Activated T-cell treated with anti-CD3 and anti-CD28 coated beads, Interleukin-2, amount 50 U/mL, for 4 hours (primary cell): ENCODE results near the gene PARD6G. TPM values are rescaled to one million over a fixed set of nuclear protein-coding genes. Genes with fewer than 3 reads are reported as not detected.
"Not testable (repeated sequence)": the region's sequence is repeated elsewhere in the genome, so short reads cannot be mapped to it uniquely, and the experiment has no call there.

Experiments used
- ATAC-seq, 2 donors: fragments of 200-7000 bp; cut with Tn5 transposase; one replicate each; pipeline ENCODE4 v1.10.0; 2021
- DNase-seq: peaks from one replicate; pipeline ENCODE4 v3.0.0-alpha.2; 2020
- H3K27me3 Mint-ChIP-seq: one replicate; pipeline ENCODE4 v1.8.0; 2021; ENCODE audit warnings: low read depth, mixed read lengths
- H3K36me3 Mint-ChIP-seq: one replicate; pipeline ENCODE4 v1.8.0; 2022; ENCODE audit warnings: mixed read lengths; ENCODE audit not compliant: insufficient read depth
- H3K4me1 Mint-ChIP-seq: one replicate; pipeline ENCODE4 v1.8.0; 2021; ENCODE audit warnings: low read depth, mixed read lengths
- H3K4me3 Mint-ChIP-seq: one replicate; pipeline ENCODE4 v1.8.0; 2021; ENCODE audit warnings: mild to moderate bottlenecking, moderate library complexity, mixed read lengths
- H3K9me3 Mint-ChIP-seq: one replicate; pipeline ENCODE4 v1.8.0; 2021; ENCODE audit warnings: mixed read lengths
- total RNA-seq, 3 donors: library from RNA; stranded (reverse); gene quantifications; one replicate each; pipeline ENCODE4 v1.2.1, GENCODE V29; 2021

Gene PARD6G
- total RNA-seq, 3 donors from 2014 or later = 0.37 to 0.61 TPM; not detected in 1

DNA sequence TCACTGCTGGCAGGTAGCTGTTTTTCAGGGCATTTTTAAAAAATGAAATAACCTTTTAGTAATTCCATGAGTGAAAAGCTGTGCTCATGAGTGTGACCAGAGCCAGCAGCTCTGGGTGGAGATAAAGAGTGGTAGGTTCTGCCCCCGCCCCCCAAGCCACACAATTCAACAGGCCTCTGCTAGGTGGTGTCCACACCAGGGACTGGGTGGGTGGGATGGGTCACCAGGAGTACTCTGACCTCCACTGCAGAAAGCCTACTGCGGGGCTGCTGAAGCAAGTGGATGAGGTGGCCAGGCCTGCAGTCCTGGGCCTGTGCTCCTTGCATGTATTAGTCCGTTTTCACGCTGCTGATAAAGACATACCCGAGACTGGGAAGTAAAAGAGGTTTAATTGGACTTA lies 15.3 kb downstream of the PARD6G start:
- Mint-ChIP-seq H3K9me3 (no peaks in the 10 kb centered on the region), H3K4me1 (no peaks in the 10 kb centered on the region), H3K27me3 (peaks cover 39% of the 10 kb centered on the region), H3K36me3 (no peaks in the 10 kb centered on the region), H3K4me3 (no peak overlapping the region)
- ATAC-seq = no peak
- no peak for DNase-seq

DNA sequence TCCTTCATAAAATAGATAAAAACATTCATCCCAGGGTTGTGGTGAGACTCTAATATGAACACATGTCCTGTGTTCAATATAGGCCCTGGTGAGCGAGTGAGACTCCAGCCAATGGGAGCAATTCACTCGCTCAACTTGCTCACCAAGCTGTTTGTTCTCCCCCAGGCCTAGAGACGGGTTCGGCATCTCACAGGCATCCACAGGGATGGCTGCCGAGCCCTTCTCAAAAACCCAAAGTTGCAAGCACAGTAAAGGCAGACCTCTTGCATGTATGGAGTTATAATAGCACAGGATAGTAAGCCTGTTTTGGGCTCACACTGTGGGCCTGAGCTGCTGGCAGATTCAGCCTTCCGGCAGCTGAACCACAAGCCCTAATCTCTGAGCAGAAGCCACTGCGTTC lies 15.7 kb downstream of the PARD6G start:
- H3K4me1 Mint-ChIP-seq = no peaks in the 10 kb centered on the region
- H3K36me3 Mint-ChIP-seq = no peaks in the 10 kb centered on the region
- ATAC-seq (no peak), DNase-seq (no peak)
- peaks cover 36% of the 10 kb centered on the region for H3K27me3 Mint-ChIP-seq
- no peaks in the 10 kb centered on the region for H3K9me3 Mint-ChIP-seq
- no peak overlapping the region for H3K4me3 Mint-ChIP-seq

DNA sequence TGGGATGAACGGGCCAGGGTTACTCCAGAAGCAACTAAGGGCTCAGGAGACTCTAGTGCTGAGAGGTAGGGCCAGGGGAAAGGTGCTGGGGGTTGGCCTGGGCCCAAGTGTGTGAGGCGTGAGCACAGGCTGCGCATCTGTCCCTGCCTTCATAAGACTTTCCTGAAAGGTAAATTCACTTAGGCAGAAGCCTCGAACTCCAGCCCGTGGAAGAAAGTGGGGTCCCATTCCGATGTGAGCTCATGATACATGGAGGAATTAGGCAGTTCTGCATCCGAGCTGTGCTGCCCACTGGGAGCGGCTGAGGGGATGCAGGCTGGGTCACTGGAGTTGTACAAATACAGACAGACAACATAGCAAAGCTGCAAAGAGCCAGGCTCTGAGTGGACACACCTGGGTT lies 16.2 kb downstream of the PARD6G start:
- Mint-ChIP-seq H3K9me3 (no peaks in the 10 kb centered on the region), H3K27me3 (peaks cover 34% of the 10 kb centered on the region), H3K36me3 (no peaks in the 10 kb centered on the region), H3K4me3 (no peak overlapping the region), H3K4me1 (no peaks in the 10 kb centered on the region)
- ATAC-seq (no peak), DNase-seq (no peak)

DNA sequence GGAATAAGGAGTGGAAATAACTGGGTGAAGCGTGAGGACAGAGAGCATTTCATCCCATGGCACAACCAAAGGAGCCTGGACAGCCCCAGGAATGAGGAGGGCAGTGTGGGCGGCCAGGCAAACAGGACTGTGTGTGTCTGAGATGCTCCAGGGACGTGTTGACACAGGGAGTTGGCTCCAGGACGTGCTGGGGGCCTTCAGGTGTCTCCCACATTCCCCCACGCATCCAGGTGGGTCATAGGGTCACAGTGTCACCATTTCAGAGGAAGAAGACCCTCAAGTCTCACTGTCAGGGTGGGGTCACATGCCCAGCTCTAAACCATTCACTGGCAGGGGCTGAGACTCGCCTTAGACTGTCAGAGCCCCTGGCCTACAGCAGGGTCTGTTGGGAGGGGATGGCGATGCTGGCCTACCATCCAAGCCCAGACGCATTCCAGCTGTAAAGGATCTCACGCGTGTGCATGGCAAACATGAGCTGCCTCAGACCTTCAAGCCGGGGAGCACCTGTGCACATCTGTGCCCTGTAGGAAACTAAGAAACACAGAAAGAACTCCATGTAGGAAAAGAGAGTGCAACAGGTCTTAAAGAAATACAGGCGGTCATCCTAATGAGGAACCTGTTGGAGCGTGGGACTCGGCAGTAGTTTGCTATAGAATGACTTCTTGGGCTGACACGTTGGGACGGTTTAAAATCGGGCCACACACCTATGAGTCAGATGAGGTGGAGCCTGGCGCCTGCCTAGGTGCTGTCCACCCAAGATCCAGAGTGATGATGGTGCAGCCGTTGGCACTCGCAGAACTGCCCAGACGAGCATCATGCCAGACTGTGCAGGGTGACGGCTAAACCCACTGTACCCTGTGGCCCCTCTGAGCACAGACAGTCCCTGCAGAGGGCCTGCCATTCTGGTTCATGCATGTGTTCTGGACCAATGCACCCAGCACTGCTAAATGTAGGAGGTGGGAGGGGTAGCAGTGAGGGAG lies 17.3 kb downstream of the PARD6G start:
- no peaks in the 10 kb centered on the region for H3K4me1 Mint-ChIP-seq
- H3K27me3 Mint-ChIP-seq = peaks cover 27% of the 10 kb centered on the region
- H3K9me3 Mint-ChIP-seq = no peaks in the 10 kb centered on the region
- no peaks in the 10 kb centered on the region for H3K36me3 Mint-ChIP-seq
- H3K4me3 Mint-ChIP-seq = no peak overlapping the region
- ATAC-seq (no peak), DNase-seq (no peak)

DNA sequence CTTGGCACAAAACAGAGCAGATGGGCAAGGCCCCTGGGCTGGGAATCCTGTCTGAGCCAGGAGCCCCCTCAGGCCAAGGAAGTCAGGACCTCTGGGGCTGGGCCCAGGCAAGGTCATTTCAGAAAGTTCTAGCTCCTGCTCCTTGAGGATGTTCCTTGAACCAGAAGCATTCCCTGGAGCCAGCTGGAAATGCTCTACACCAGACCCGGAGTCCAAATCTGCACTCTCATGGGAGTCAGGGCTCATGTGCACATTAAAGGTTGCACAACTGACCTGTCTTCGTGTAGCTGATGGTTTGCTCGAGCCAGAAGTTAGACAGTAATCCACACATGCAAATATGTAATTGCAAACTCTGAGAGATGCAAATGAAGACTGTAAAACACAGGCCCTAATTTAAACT lies 18.0 kb downstream of the PARD6G start:
- no peak for ATAC-seq
- Mint-ChIP-seq H3K4me1 (no peaks in the 10 kb centered on the region), H3K4me3 (no peak overlapping the region)

DNA sequence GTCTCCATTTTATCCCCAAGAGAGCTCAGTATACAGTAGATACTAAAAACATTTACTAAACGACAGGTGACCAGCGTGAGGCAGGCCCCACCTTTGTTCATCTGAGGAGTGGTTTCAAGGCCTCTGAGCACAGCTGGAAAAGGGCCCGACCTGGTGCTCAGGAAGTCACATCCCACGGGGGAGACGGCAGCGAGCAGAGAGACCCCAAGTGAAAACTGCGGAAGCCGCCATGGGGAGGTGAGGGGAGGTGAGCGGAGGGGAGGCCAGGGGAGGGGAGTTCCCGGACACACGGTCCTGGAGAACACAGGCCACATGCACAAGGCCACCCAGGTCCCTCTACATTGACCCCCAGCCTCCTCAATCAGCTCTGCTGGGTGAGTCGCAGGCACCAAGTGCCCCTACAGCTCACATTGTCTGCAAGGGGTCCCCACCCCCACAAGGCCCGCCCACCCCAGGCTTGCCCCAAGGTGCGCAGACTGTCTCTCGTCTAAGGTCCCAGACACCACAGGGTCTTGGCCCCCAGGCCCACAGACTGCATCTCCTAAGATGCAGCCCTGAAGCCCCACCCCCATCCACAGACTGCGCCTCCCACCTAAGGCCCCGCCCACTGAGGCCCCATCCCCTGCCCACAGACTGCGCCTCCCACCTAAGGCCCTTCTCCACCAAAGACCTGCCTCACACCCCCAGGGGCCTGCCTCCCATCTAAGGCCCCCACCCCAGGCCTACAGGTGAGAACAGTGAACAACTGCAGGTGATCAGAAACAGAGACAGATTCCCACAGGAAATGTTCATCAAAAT lies 19.1 kb downstream of the PARD6G start:
- DNase-seq = no peak
- ATAC-seq = no peak
- H3K4me1 Mint-ChIP-seq = no peaks in the 10 kb centered on the region
- no peaks in the 10 kb centered on the region for H3K36me3 Mint-ChIP-seq
- H3K9me3 Mint-ChIP-seq = no peaks in the 10 kb centered on the region
- H3K27me3 Mint-ChIP-seq = peaks cover 17% of the 10 kb centered on the region
- H3K4me3 Mint-ChIP-seq = no peak overlapping the region

More for the DNA sequence above, 18.0 kb downstream of the PARD6G start:
- Mint-ChIP-seq H3K27me3 (peaks cover 27% of the 10 kb centered on the region), H3K9me3 (no peaks in the 10 kb centered on the region), H3K36me3 (no peaks in the 10 kb centered on the region)
- DNase-seq = no peak

DNA sequence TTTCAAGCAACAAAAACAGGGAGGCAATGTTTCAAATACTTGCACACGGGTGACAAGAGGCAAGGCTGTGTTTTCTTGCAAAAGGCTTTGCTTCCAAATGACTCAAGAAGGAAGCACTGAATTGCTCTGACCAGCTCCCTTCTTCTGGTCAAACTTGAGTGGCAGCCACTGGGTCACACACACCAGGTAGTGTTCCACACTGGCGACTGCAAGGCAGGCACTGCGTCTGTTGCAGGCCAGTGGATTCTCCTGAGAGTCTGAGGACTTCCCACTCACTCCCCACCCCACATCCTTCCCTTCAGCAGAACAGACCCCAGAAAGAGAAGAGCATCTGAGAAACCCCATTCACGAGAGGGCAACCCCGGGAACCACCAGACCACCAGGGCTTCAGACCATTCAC lies 19.8 kb downstream of the PARD6G start:
- Mint-ChIP-seq H3K27me3 (peaks cover 13% of the 10 kb centered on the region), H3K4me3 (no peak overlapping the region), H3K9me3 (no peaks in the 10 kb centered on the region), H3K4me1 (no peaks in the 10 kb centered on the region), H3K36me3 (no peaks in the 10 kb centered on the region)
- DNase-seq (no peak), ATAC-seq (no peak)

DNA sequence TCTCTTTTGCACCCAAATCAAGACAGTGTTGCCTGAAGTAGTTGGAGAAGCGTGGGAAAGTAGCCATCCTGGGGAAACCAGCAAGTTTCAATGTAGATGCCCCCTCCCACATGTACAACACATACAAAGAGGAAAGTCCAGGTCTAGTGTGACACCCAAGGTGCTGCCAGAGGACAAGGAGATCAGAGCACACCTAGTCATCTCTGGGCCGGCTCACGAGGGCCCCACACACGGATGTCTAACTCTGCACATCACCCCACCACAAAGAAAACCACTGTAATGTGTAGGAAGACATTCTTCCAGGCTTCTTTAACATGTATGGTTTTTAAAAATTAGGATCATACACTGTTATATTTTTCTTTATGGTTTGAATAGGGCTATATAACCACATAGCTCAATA lies 21.6 kb downstream of the PARD6G start:
- Mint-ChIP-seq H3K36me3 (no peaks in the 10 kb centered on the region), H3K9me3 (peaks cover 5% of the 10 kb centered on the region)
- ATAC-seq = no peak

DNA sequence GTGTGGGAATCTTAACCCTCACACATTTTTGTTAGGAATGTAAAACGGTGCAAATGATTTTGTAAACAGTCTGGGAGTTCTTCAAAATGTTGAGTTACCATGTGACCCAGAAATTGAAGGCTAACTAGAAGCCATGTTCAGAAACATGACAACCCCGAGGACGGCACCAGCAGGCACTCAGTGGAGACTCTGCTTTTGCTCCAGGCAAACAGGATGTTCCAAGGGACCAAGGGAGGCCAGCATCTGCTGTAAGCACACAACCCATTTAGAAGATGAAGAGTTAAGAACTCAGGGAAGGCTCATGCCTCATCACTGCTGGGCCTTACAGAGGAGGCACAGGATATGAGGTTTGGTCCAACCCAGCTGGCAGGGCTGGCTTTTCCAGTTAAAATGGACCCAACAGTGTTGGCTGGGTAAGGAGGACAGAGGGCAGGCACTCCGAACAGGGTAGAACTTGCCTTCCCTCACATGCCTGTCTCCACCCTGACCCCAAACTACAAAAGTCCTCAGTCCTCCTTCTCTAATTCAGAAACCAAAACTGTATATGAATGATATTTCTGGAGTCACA lies 23.6 kb downstream of the PARD6G start:
- no peaks in the 10 kb centered on the region for H3K36me3 Mint-ChIP-seq
- H3K4me3 Mint-ChIP-seq = no peak overlapping the region
- ATAC-seq (no peak), DNase-seq (no peak)
- peaks cover 5% of the 10 kb centered on the region for H3K9me3 Mint-ChIP-seq
- H3K27me3 Mint-ChIP-seq = peaks cover 15% of the 10 kb centered on the region
- H3K4me1 Mint-ChIP-seq = no peaks in the 10 kb centered on the region

More for the DNA sequence above, 21.6 kb downstream of the PARD6G start:
- no peak for DNase-seq
- Mint-ChIP-seq H3K27me3 (peaks cover 12% of the 10 kb centered on the region), H3K4me1 (no peaks in the 10 kb centered on the region), H3K4me3 (no peak overlapping the region)

DNA sequence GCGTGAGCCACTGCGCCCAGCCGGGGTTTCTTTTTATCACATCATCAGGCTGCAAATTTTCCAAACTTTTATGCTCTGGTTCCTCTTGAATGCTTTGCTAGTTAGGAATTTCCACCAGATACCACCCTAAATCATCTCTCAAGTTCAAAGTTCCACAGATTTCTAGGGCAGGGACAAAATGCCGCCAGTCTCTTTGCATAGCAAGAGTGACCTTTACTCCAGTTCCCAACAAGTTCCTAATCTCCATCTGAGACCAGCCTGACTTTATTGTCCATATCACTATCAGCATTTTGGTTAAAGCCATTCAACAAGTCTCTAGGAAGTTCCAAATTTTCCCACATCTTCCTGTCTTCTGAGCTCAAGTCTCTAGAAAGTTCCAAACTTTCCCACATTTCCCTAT lies 27.8 kb downstream of the PARD6G start:
- not testable (repeated sequence) for H3K4me1 Mint-ChIP-seq, H3K36me3 Mint-ChIP-seq, DNase-seq, ATAC-seq, H3K4me3 Mint-ChIP-seq
- Mint-ChIP-seq H3K9me3 (peaks cover 14% of the 10 kb centered on the region), H3K27me3 (peaks cover 11% of the 10 kb centered on the region)

DNA sequence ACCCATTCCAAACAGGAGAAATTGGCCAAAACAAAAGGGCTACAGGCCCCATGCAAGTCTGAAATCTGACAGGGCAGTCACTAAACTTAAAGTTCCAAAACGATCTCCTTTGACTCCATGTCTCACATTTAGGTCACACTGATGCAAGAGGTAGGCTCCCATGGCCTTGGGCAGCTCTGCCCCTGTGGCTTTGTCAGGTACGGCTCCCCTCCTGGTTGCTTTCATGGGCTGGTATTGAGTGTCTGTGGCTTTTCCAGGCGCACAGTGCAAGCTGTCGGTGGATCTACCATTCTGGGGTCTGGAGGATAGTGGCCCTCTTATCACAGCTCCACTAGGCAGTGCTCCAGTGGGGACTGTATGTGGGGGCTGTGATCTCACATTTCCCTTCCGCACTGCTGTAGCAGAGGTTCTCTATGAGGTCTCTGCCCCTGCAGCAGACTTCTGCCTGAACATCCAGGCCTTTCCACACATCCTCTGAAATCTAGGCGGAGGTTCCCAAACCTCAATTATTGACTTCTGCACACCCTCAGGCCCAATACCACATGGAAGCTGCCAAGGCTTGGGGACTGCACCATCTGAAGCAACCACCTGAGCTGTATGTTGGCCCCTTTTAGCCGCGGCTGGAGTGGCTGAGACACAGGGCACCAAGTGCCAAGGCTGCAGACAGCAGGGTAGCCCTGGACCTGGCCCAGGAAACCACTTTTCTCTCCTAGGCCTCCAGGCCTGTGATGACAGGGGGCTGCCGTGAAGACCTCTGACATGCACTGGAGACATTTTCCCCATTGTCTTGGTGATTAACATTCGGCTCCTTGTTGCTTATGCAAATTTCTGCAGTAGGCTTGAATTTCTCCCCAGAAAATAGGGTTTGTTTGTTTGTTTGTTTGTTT lies 28.7 kb downstream of the PARD6G start:
- ATAC-seq = no peak
- H3K4me1 Mint-ChIP-seq = no peaks in the 10 kb centered on the region
- no peaks in the 10 kb centered on the region for H3K36me3 Mint-ChIP-seq
- peaks cover 16% of the 10 kb centered on the region for H3K27me3 Mint-ChIP-seq
- no peak overlapping the region for H3K4me3 Mint-ChIP-seq
- peaks cover 18% of the 10 kb centered on the region for H3K9me3 Mint-ChIP-seq
- no peak for DNase-seq

DNA sequence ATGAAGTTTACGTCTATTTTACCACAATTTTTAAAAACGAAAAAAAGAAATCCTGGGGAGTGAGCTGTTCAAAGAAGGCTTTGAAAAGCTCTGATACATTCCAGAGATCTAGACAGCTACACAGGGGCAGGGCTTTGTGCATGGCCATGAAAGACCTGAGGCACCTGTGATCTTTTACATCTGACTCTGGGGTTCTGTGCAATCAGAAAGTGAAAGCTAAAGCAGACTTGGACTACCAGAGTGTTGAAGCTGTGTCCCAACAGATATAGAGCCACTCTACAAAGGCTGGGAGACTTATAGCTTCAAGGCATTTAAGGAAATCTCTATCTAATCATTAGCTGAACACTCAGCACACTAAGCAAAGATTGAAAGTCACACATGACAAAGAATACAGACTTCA lies 34.1 kb downstream of the PARD6G start:
- no peak for DNase-seq
- Mint-ChIP-seq H3K9me3 (peaks cover 13% of the 10 kb centered on the region), H3K27me3 (peaks cover 17% of the 10 kb centered on the region), H3K4me3 (no peak overlapping the region), H3K36me3 (no peaks in the 10 kb centered on the region), H3K4me1 (no peaks in the 10 kb centered on the region)
- ATAC-seq = no peak

DNA sequence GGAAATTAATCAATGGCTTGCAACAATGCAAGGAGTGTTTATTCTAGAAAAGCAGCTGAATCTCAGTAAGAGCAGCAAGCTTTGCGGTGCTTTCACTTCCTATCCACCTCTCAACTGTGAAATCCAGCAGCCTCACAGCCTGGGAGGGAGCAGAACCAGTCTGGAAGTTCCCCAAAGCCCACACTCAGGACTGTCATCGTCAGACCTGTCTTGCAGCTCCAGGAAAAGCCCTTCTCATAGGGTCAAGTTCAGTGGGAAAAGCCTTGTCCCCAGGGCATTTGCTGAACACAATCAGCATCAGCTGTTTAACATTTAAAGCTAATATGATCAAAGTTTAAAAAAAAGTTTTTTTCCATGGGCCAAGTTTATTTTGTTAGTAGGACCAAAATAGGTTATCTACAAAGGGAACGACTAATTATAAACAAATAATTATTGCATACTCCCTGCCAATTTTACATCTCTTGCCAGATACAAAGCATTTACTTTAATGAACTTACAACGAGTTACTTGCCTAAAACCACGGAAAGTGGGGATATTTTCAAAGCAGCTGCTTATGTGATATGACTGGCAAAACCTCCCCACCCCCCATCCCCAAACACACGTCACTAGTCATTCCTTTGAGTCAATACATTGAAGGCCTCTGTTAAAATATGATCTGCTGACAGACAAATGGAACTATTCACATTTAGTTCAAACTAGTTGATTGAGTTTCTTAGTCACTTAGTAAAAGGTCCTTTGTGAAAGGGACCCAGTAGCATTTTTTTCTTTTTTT lies 36.8 kb downstream of the PARD6G start:
- H3K4me3 Mint-ChIP-seq = no peak overlapping the region
- peaks cover 9% of the 10 kb centered on the region for H3K9me3 Mint-ChIP-seq
- ATAC-seq = no peak
- no peaks in the 10 kb centered on the region for H3K4me1 Mint-ChIP-seq
- no peaks in the 10 kb centered on the region for H3K36me3 Mint-ChIP-seq
- H3K27me3 Mint-ChIP-seq = peaks cover 22% of the 10 kb centered on the region
- DNase-seq = no peak
